H1 (cell line): ENCODE measurements around the gene USP24.

ENCODE experiments used
- CHD2 ChIP-seq: IDR thresholded peaks from 2 replicates; pipeline ENCODE4 v1.6.1; 2012; ENCODE audit warnings: low read length, improper control_type of control experiment
- KDM5A ChIP-seq: fragments of 200-600 bp; IDR thresholded peaks from 2 replicates; pipeline ENCODE4 v1.7.1; 2012; ENCODE audit warnings: mild to moderate bottlenecking, low read length, inconsistent platforms, mixed read lengths

DNA sequence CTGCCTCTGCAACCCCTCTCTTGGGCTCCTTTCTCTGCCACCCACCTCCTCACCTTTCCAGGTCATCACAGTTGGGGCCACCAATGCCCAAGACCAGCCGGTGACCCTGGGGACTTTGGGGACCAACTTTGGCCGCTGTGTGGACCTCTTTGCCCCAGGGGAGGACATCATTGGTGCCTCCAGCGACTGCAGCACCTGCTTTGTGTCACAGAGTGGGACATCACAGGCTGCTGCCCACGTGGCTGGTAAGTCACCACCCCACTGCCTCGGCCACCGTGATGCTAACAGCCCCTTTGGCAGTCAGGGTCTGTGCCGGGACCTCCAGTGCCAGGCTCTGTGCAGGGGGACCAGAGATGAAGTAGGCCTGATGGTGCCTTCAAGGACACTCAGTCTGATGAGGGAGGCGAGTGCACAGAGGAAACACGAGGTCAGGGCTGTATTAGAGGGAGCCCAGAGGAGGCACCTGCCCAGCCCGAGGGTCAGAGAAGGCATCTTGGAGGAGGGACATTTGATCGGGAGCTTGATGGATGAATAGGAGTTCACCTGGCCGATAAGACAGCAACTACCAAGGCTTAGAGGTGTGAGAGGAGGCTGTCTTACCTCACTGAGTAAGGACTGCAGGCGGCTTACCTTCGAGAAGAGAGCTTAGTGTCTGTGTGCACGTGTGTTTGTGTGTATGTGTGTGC lies 157.8 kb downstream of the USP24 start:
- TF ChIP-seq KDM5A (no peak), CHD2 (no peak)
